ENCODE results near the gene CHST8.

GRCh38 chr19:33796164-33796875 is 174.6 kb downstream of the CHST8 start, which contains the start of gene KCTD15:
- TF ChIP-seq, protein P1, sequence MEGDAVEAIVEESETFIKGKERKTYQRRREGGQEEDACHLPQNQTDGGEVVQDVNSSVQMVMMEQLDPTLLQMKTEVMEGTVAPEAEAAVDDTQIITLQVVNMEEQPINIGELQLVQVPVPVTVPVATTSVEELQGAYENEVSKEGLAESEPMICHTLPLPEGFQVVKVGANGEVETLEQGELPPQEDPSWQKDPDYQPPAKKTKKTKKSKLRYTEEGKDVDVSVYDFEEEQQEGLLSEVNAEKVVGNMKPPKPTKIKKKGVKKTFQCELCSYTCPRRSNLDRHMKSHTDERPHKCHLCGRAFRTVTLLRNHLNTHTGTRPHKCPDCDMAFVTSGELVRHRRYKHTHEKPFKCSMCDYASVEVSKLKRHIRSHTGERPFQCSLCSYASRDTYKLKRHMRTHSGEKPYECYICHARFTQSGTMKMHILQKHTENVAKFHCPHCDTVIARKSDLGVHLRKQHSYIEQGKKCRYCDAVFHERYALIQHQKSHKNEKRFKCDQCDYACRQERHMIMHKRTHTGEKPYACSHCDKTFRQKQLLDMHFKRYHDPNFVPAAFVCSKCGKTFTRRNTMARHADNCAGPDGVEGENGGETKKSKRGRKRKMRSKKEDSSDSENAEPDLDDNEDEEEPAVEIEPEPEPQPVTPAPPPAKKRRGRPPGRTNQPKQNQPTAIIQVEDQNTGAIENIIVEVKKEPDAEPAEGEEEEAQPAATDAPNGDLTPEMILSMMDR (IDR thresholded peaks at IDR 0.05), result no peak
- no peak for TF ChIP-seq EP300 (IDR thresholded peaks at IDR 0.05)
- TF ChIP-seq POLR2A (IDR thresholded peaks at IDR 0.05), result no peak
